Jurkat, Clone E6-1 (cell line): ENCODE results near the gene DEUP1.
"Not testable (repeated sequence)": the region's sequence is repeated elsewhere in the genome, so short reads cannot be mapped to it uniquely, and the experiment has no call there.

ENCODE experiments used
- DNase-seq: peaks from one replicate; pipeline ENCODE4 v3.0.0-alpha.2; 2011; ENCODE audit warnings: low read depth, low spot score
- H3K4me3 ChIP-seq: 2 replicates; pipeline ENCODE4 v1.5.1; 2011; ENCODE audit warnings: mild to moderate bottlenecking, low read length, control low read depth, moderate library complexity

DEUP1 gene

DNA sequence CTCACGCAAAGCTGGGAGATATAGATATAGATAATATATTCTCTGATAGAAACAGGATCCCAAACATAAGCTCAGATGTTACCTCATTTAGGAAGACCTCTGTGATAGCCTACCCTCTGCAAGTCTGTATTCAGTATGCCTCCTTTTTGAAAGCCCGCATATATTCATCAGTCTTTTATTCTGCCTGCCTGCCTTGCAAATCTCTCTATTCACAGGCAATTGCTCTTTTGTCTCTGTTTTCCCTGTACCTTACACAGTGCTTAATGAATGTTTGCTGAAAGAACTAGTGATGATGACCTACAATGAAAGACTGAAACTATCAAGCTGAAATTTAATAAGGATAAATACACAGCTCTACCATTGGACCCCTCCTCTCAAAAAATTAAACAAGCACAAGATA is 18.4 kb downstream of the DEUP1 start:
- DNase-seq, result no peak
- H3K4me3 ChIP-seq, result no peak overlapping the region

- no peak overlapping the region for H3K4me3 ChIP-seq
- DNase-seq, result no peak
Observed at GRCh38 chr11:93350835-93351234, 20.3 kb downstream of the DEUP1 start.

- no peak for DNase-seq
- no peak overlapping the region for H3K4me3 ChIP-seq
Observed at GRCh38 chr11:93359396-93359795, 28.9 kb downstream of the DEUP1 start.

GRCh38 chr11:93361435-93361834 is 30.9 kb downstream of the DEUP1 start:
- DNase-seq, result no peak
- H3K4me3 ChIP-seq, result no peak overlapping the region

DNA sequence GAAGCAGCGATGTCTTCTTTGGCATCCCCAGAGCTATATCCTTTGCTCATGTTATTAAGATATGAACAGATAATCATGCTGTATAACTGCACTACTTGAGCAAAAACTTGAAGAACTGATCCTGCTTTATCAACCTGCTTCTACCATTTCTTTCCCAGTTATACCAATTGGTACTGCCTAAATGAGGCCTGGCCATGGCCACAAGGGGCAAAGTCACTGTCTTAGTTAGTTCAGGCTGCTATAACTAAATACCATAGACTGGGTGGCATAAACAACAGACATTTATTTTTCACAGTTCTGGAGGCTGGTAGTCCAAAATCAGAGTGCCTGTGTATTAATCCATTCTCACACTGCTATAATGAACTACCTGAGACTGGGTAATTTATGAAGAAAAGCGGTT is 37.5 kb downstream of the DEUP1 start:
- no peak overlapping the region for H3K4me3 ChIP-seq
- no peak for DNase-seq

DNA sequence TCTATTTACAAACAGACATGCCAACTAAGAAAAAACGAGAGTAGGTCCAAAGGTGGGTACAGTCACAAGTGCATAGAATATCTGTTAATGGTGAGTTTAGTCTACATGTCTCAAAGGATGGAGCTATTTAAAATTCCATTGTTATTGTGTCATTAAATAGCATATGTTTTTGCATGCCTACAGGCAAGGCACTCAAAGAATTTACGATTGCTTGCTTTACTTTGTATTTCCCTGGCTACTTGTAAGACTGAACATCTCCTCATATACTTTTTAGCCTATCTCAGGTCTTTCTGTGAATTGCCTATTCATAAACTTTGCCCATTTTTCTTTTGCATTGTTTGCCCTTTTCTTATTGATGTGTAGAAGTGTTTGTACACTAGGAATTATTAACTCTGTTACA is 39.7 kb downstream of the DEUP1 start:
- DNase-seq, result no peak
- no peak overlapping the region for H3K4me3 ChIP-seq

- no peak overlapping the region for H3K4me3 ChIP-seq
- no peak for DNase-seq
Observed at GRCh38 chr11:93389737-93390136, 59.2 kb downstream of the DEUP1 start.

- no peak overlapping the region for H3K4me3 ChIP-seq
- no peak for DNase-seq
Observed at GRCh38 chr11:93392867-93393266, 62.3 kb downstream of the DEUP1 start.

- no peak overlapping the region for H3K4me3 ChIP-seq
- no peak for DNase-seq
Observed at GRCh38 chr11:93393386-93393785, 62.8 kb downstream of the DEUP1 start.

GRCh38 chr11:93394488-93394887 is 63.9 kb downstream of the DEUP1 start:
- no peak overlapping the region for H3K4me3 ChIP-seq
- no peak for DNase-seq

- no peak for DNase-seq
- H3K4me3 ChIP-seq, result no peak overlapping the region
Observed at GRCh38 chr11:93396316-93396715, 65.8 kb downstream of the DEUP1 start.

DNA sequence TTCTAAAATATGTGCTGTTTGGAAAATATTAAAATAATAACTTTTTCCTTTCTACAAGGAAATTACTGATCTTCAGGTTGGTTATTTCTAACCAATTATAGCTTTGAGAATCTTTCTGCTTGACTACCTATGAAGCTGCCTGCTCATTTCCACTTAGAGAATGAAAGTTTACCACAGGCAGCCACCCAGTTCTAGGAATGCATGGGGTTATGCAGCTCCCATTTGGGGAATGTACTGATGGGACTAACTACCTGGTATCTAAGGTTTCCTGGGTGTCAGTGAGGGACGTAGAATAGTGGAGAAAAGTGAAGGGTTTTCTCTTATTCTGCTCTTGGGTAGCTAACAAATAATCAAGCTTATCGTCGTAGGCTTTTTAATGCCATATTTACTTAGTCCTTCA is 73.4 kb downstream of the DEUP1 start:
- no peak overlapping the region for H3K4me3 ChIP-seq
- no peak for DNase-seq

GRCh38 chr11:93407777-93408401 is 77.3 kb downstream of the DEUP1 start:
- H3K4me3 ChIP-seq, result no peak overlapping the region
- DNase-seq, result no peak

GRCh38 chr11:93410441-93410840 is 79.9 kb downstream of the DEUP1 start:
- no peak overlapping the region for H3K4me3 ChIP-seq
- no peak for DNase-seq

DNA sequence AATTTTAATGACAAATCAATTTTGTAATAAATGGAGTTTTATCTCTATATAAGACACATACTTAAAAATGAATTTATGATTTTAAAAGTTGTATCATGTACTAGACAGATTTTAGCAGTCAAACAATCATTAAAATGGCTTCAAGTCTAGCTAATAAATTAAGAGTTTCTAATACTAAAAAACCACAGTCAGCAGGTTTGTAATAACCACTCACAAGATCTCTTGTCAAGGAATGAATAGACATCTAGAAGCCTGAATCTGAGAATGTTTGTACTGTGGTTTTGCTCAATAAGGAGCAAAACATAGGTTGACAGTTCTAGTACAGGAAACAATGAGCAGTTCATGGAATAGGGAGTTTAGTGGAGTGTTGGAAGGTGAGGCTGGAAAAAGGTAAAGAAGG is 81.2 kb downstream of the DEUP1 start:
- no peak for DNase-seq
- no peak overlapping the region for H3K4me3 ChIP-seq

DNA sequence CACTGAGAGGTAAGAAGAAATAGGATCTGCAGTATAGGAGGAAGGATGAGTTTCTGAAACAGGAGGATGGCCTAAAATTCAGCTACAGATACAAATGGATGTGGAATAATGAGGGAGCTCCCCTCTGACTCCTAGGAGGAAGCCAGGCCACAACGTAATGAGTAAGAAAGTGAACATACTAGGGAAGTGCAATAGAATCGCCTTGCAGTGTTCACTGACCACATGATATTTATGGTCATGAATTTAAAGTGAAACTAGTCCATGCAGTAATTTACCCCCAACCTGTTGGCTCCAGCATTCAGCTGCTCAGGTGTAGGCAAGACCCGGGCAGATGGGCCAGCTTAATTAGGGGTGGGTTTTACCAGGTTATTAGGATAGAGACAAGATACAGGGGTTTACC is 101.7 kb downstream of the DEUP1 start:
- no peak overlapping the region for H3K4me3 ChIP-seq
- DNase-seq, result no peak

GRCh38 chr11:93443232-93443631 is 112.7 kb downstream of the DEUP1 start:
- DNase-seq, H3K4me3 ChIP-seq: not testable (repeated sequence)

DNA sequence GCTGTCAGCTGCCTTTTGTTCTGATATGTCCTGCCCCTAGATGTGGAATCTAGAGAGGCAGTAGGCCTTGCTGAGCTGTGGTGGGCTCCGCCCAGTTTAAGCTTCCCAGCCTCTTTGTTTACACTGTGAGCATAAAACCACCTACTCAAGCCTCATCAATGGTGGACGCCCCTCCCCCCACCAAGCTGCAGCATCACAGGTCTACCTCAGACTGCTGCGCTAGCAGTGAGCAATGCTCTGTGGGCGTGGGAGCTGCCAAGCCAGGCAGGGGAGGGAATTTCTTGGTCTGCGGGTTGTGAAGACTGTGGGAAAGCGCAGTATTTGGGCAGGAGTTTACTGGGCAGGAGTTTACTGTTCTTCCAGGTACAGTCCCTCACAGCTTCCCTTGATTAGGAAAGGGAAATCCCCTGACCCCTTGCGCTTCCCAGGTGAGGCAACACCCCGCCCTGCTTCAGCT is 114.1 kb downstream of the DEUP1 start:
- H3K4me3 ChIP-seq, result no peak overlapping the region
- peak; percentile 42 for DNase-seq

GRCh38 chr11:93458286-93458685 is 127.7 kb downstream of the DEUP1 start:
- no peak for DNase-seq
- H3K4me3 ChIP-seq, result no peak overlapping the region

GRCh38 chr11:93463666-93464065 is 133.1 kb downstream of the DEUP1 start:
- DNase-seq, H3K4me3 ChIP-seq: not testable (repeated sequence)

DNA sequence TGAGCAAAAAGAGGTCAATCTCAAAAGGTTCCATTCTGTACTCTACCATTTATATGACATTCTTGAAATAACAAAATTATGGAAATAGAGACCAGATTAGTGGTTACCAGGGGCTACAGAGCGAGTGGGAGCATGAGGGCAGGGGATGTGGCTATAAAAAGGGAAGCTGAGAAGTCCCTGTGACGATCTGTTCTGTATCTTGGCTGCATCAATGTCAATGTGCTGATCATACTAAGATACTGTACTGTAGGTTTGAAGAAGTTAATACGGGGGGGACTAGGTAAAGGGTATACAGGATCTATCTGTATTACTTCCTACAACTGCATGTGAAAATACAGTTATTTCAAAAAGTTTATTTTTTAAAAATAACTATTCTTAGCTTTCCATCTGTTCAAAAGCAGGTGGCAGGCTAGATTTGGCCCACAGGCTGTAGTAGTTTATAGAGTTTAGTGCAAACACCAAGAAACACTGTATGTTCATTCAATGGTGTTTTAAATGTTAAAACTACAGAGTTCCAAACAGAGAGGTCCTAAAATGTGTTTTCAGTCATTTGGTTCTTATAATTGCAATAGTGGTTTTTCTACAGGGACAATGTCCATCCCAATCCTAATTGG is 134.5 kb downstream of the DEUP1 start:
- DNase-seq, result no peak
- H3K4me3 ChIP-seq, result no peak overlapping the region
